ENCODE measurements around the gene MRPS12.

Gene MRPS12

DNA sequence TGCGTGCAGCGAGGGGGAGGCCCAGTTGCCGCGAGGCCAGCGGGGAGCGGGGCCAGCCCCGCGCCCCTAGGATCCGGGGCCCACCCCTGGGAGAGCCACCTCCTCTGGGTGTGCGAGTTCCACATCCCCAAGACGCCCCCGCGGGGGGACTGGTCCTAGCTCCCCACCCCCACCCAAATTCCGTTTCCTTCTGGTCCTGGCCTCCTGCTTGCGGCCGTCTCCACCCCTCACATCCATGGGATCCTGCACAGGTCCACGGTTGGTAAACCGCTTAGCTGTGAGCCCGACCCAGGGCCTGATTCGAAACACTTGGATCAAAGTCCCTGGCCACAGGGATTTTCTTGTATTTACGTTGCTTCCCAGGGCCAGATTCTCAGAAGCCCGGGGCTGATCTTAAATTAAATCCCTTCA is 45.1 kb downstream of the MRPS12 start:
- Histone ChIP-seq H4K8ac (ENCODE audit: low read depth, low read length) (no peak overlapping the region), H2BK5ac (ENCODE audit: low read length) (peak overlapping the region; percentile 75), H2BK15ac (ENCODE audit: low read length) (no peak overlapping the region), H3K36me3 (replicated peaks in 1 of 2; ENCODE audit: control insufficient read depth in 2 of 2, insufficient read depth in 2 of 2, low read length in 2 of 2) (no peaks in the 10 kb centered on the region), H3K4ac (ENCODE audit: low read length) (no peak overlapping the region), H3K23ac (ENCODE audit: low read depth, low read length, poor library complexity) (peak overlapping the region; percentile 91), H3K18ac (ENCODE audit: low read length) (peak overlapping the region; percentile 93), H2AFZ (ENCODE audit: low read length) (peak overlapping the region; percentile 76), H3K4me2 (ENCODE audit: insufficient read depth, low read length, poor library complexity, severe bottlenecking) (peak overlapping the region; percentile 73), H3K27me3 (ENCODE audit: control insufficient read depth in 3 of 3, insufficient read depth in 3 of 3, low read depth in 1 of 3, low read length in 3 of 3) (peaks cover 0 to 30% (median 0%) of the 10 kb centered on the region in 3 experiments), H3K9me3 (replicated peaks in 1 of 2; ENCODE audit: control insufficient read depth in 2 of 2, insufficient read depth in 1 of 2, low read depth in 1 of 2, low read length in 2 of 2) (peaks cover 0 to 2% of the 10 kb centered on the region in 2 donors), H3K27ac (replicated peaks; ENCODE audit: low read length) (peak overlapping the region; percentile 59), H3K14ac (ENCODE audit: low read length) (peak overlapping the region; percentile 47), H2BK12ac (ENCODE audit: low read length) (no peak overlapping the region), H3K4me1 (ENCODE audit: control insufficient read depth in 2 of 2, insufficient read depth in 1 of 2, low read depth in 1 of 2, low read length in 2 of 2) (peaks cover 0 to 6% of the 10 kb centered on the region in 2 donors), H3K79me1 (ENCODE audit: low read depth, low read length) (no peaks in the 10 kb centered on the region), H4K91ac (ENCODE audit: low read depth, low read length, poor library complexity) (no peak overlapping the region), H3K4me3 (ENCODE audit: low read length in 2 of 2) (peak overlapping the region; percentile 1 to 74), H3K9ac (ENCODE audit: low read depth, low read length, poor library complexity) (no peak overlapping the region), H2BK120ac (ENCODE audit: low read depth, low read length) (no peak overlapping the region), H2AK5ac (ENCODE audit: low read depth, low read length) (peak overlapping the region; percentile 37)
- no CpG with 5 or more reads among the region's 22 CpGs for WGBS, 2 donors (ENCODE audit: extremely low coverage in 2 of 2, insufficient read length in 2 of 2, insufficient replicate concordance in 1 of 2)
- peak; percentile 37 for DNase-seq (ENCODE audit: low spot score)

DNA sequence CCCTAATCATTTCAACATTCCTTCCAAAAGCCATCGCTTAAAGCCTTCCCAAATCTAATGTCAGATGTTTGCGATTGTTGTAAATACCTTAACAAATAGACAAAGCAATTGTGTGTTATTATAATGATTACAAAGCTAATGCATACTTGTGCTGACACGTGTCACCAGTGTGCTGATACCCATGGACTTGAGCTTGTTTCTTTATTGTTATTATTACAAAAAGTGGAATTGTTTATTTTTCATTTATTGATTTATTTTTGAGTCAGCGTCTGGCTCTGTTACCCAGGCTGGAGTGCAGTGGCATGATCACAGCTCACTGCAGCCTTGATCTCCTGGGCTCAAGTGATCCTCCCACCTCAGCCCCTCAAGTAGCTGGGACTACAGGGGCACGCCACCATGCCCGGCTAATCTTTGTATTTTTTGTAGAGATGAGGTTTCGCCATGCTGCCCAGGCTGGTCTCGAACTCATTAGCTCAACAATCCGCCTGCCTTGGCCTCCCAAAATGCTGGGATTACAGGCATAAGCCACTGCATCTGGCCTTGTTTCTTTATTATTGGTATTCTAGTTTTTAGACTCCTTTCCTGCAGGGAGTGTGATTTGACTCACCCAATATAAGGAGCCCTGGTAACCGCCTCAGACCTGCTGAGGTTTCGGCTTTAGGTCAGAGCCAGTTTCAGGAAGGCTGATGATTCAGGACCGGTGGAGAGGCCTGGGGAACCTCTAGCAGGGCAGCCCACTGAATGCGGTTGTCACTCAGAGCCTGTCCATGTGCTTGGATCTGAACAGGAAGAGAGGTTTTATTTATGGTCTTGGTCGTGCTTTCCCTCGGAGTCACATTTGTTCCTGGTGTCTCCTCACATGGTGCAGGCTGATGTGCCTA is 46.9 kb downstream of the MRPS12 start:
- Histone ChIP-seq H2AFZ (ENCODE audit: low read length) (no peak overlapping the region), H3K4me3 (ENCODE audit: low read length in 2 of 2) (no peak overlapping the region), H2AK5ac (ENCODE audit: low read depth, low read length) (no peak overlapping the region), H3K4me2 (ENCODE audit: insufficient read depth, low read length, poor library complexity, severe bottlenecking) (no peak overlapping the region), H3K4ac (ENCODE audit: low read length) (no peak overlapping the region), H3K27ac (replicated peaks; ENCODE audit: low read length) (no peak overlapping the region), H3K9me3 (replicated peaks in 1 of 2; ENCODE audit: control insufficient read depth in 2 of 2, insufficient read depth in 1 of 2, low read depth in 1 of 2, low read length in 2 of 2) (peaks cover 0 to 5% of the 10 kb centered on the region in 2 donors), H2BK120ac (ENCODE audit: low read depth, low read length) (no peak overlapping the region), H3K14ac (ENCODE audit: low read length) (no peak overlapping the region), H2BK5ac (ENCODE audit: low read length) (no peak overlapping the region), H2BK15ac (ENCODE audit: low read length) (no peak overlapping the region), H3K79me1 (ENCODE audit: low read depth, low read length) (peaks cover 1% of the 10 kb centered on the region), H2BK12ac (ENCODE audit: low read length) (no peak overlapping the region), H3K18ac (ENCODE audit: low read length) (no peak overlapping the region), H4K91ac (ENCODE audit: low read depth, low read length, poor library complexity) (no peak overlapping the region), H3K4me1 (ENCODE audit: control insufficient read depth in 2 of 2, insufficient read depth in 1 of 2, low read depth in 1 of 2, low read length in 2 of 2) (peaks cover 0 to 6% of the 10 kb centered on the region in 2 donors), H3K23ac (ENCODE audit: low read depth, low read length, poor library complexity) (no peak overlapping the region), H4K8ac (ENCODE audit: low read depth, low read length) (no peak overlapping the region), H3K27me3 (ENCODE audit: control insufficient read depth in 3 of 3, insufficient read depth in 3 of 3, low read depth in 1 of 3, low read length in 3 of 3) (peaks cover 0 to 30% (median 0%) of the 10 kb centered on the region in 3 experiments), H3K36me3 (replicated peaks in 1 of 2; ENCODE audit: control insufficient read depth in 2 of 2, insufficient read depth in 2 of 2, low read length in 2 of 2) (no peaks in the 10 kb centered on the region), H3K9ac (ENCODE audit: low read depth, low read length, poor library complexity) (no peak overlapping the region)
- no peak for DNase-seq (ENCODE audit: low spot score)
- WGBS, 2 donors (ENCODE audit: extremely low coverage in 2 of 2, insufficient read length in 2 of 2, insufficient replicate concordance in 1 of 2), result no CpG with 5 or more reads among the region's 15 CpGs

DNA sequence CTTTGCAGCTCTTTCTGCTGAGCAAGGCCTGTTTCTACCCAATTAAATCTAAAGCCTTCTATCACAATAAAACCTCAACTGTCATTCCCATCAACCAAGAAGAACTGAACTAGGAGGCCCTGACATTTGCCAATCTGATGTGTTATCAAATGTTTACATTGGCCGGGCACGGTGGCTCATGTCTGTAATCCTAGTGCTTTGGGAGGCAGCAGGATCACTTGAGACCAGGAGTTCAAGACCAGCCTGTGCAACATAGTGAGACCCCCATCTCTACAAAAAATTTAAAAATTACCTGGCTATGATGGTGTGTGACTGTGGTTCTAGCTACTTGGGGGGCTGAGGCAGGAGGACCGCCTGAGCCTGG is 47.6 kb downstream of the MRPS12 start:
- H2BK12ac ChIP-seq (ENCODE audit: low read length), result no peak overlapping the region
- H4K91ac ChIP-seq (ENCODE audit: low read depth, low read length, poor library complexity), result no peak overlapping the region
- H3K18ac ChIP-seq (ENCODE audit: low read length), result no peak overlapping the region
- H2BK5ac ChIP-seq (ENCODE audit: low read length), result no peak overlapping the region
- H3K9me3 ChIP-seq (replicated peaks in 1 of 2; ENCODE audit: control insufficient read depth in 2 of 2, insufficient read depth in 1 of 2, low read depth in 1 of 2, low read length in 2 of 2), result peaks cover 0 to 5% of the 10 kb centered on the region in 2 donors
- H2BK15ac ChIP-seq (ENCODE audit: low read length), result no peak overlapping the region
- no CpG with 5 or more reads among the region's 3 CpGs for WGBS, 2 donors (ENCODE audit: extremely low coverage in 2 of 2, insufficient read length in 2 of 2, insufficient replicate concordance in 1 of 2)
- no peak overlapping the region for H3K4me3 ChIP-seq (ENCODE audit: low read length in 2 of 2)
- DNase-seq (ENCODE audit: low spot score), result no peak
- H3K4ac ChIP-seq (ENCODE audit: low read length), result no peak overlapping the region
- H2AFZ ChIP-seq (ENCODE audit: low read length), result no peak overlapping the region
- H4K8ac ChIP-seq (ENCODE audit: low read depth, low read length), result no peak overlapping the region
- no peaks in the 10 kb centered on the region for H3K36me3 ChIP-seq (replicated peaks in 1 of 2; ENCODE audit: control insufficient read depth in 2 of 2, insufficient read depth in 2 of 2, low read length in 2 of 2)
- no peak overlapping the region for H3K27ac ChIP-seq (replicated peaks; ENCODE audit: low read length)
- no peak overlapping the region for H2BK120ac ChIP-seq (ENCODE audit: low read depth, low read length)
- H3K9ac ChIP-seq (ENCODE audit: low read depth, low read length, poor library complexity), result no peak overlapping the region
- no peak overlapping the region for H3K4me2 ChIP-seq (ENCODE audit: insufficient read depth, low read length, poor library complexity, severe bottlenecking)
- peaks cover 1% of the 10 kb centered on the region for H3K79me1 ChIP-seq (ENCODE audit: low read depth, low read length)
- no peak overlapping the region for H2AK5ac ChIP-seq (ENCODE audit: low read depth, low read length)
- H3K14ac ChIP-seq (ENCODE audit: low read length), result no peak overlapping the region
- peaks cover 0 to 30% (median 0%) of the 10 kb centered on the region in 3 experiments for H3K27me3 ChIP-seq (ENCODE audit: control insufficient read depth in 3 of 3, insufficient read depth in 3 of 3, low read depth in 1 of 3, low read length in 3 of 3)
- peaks cover 0 to 6% of the 10 kb centered on the region in 2 donors for H3K4me1 ChIP-seq (ENCODE audit: control insufficient read depth in 2 of 2, insufficient read depth in 1 of 2, low read depth in 1 of 2, low read length in 2 of 2)
- no peak overlapping the region for H3K23ac ChIP-seq (ENCODE audit: low read depth, low read length, poor library complexity)

DNA sequence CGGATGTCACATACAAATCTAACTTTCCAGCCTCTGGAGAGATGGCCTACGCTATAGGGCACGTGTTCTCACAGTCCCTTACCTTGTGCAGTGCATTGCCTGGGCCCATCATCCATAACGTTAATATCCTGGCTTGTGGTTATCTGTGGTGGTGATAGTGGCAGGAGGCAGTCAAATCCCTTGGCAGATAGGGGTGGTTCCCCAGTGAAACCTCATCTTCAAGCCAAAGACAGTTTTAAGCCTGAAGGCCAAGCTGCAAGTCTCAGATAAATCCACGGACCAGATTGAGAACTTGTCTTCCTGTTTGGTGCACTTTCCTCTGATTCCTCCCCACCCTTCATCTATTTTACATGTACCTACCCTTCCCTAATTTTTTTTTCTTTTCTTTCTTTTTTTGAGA is 49.1 kb downstream of the MRPS12 start:
- H3K4me1 ChIP-seq (ENCODE audit: control insufficient read depth in 2 of 2, insufficient read depth in 1 of 2, low read depth in 1 of 2, low read length in 2 of 2), result peaks cover 0 to 6% of the 10 kb centered on the region in 2 donors
- H3K4ac ChIP-seq (ENCODE audit: low read length), result no peak overlapping the region
- H3K4me3 ChIP-seq (ENCODE audit: low read length in 2 of 2), result no peak overlapping the region
- H2BK15ac ChIP-seq (ENCODE audit: low read length), result no peak overlapping the region
- no peak overlapping the region for H2BK12ac ChIP-seq (ENCODE audit: low read length)
- peaks cover 1% of the 10 kb centered on the region for H3K79me1 ChIP-seq (ENCODE audit: low read depth, low read length)
- H2AK5ac ChIP-seq (ENCODE audit: low read depth, low read length), result no peak overlapping the region
- H2AFZ ChIP-seq (ENCODE audit: low read length), result no peak overlapping the region
- no peak overlapping the region for H2BK120ac ChIP-seq (ENCODE audit: low read depth, low read length)
- no peak overlapping the region for H3K23ac ChIP-seq (ENCODE audit: low read depth, low read length, poor library complexity)
- no peak overlapping the region for H3K4me2 ChIP-seq (ENCODE audit: insufficient read depth, low read length, poor library complexity, severe bottlenecking)
- peaks cover 0 to 5% of the 10 kb centered on the region in 2 donors for H3K9me3 ChIP-seq (replicated peaks in 1 of 2; ENCODE audit: control insufficient read depth in 2 of 2, insufficient read depth in 1 of 2, low read depth in 1 of 2, low read length in 2 of 2)
- DNase-seq (ENCODE audit: low spot score), result no peak
- no peak overlapping the region for H3K9ac ChIP-seq (ENCODE audit: low read depth, low read length, poor library complexity)
- no peak overlapping the region for H3K18ac ChIP-seq (ENCODE audit: low read length)
- no CpG with 5 or more reads among the region's 5 CpGs for WGBS, 2 donors (ENCODE audit: extremely low coverage in 2 of 2, insufficient read length in 2 of 2, insufficient replicate concordance in 1 of 2)
- peaks cover 0 to 23% (median 0%) of the 10 kb centered on the region in 3 experiments for H3K27me3 ChIP-seq (ENCODE audit: control insufficient read depth in 3 of 3, insufficient read depth in 3 of 3, low read depth in 1 of 3, low read length in 3 of 3)
- H3K14ac ChIP-seq (ENCODE audit: low read length), result no peak overlapping the region
- H4K8ac ChIP-seq (ENCODE audit: low read depth, low read length), result no peak overlapping the region
- no peak overlapping the region for H4K91ac ChIP-seq (ENCODE audit: low read depth, low read length, poor library complexity)
- no peaks in the 10 kb centered on the region for H3K36me3 ChIP-seq (replicated peaks in 1 of 2; ENCODE audit: control insufficient read depth in 2 of 2, insufficient read depth in 2 of 2, low read length in 2 of 2)
- no peak overlapping the region for H2BK5ac ChIP-seq (ENCODE audit: low read length)
- H3K27ac ChIP-seq (replicated peaks; ENCODE audit: low read length), result no peak overlapping the region
